Measurements from ENCODE around the gene IL17B.

IL17B gene

GRCh38 chr5:149423794-149424268, 44.7 kb upstream of the IL17B start:
- ChIA-PET POLR2A (no interaction called here), CTCF (interaction anchor here (1.0 to 2.7 kb wide), 6 partner anchors 10 to 52 kb away, joined by 3 to 13 read pairs (median 4); no protein-coding TSS in a partner anchor)
- DNase-seq (ENCODE audit: extremely low spot score) = no peak
- TF ChIP-seq CTCF (IDR thresholded peaks at IDR 0.05; ENCODE audit: control extremely low read depth, extremely low read depth, low read depth, missing control alignments) = no peak

DNA sequence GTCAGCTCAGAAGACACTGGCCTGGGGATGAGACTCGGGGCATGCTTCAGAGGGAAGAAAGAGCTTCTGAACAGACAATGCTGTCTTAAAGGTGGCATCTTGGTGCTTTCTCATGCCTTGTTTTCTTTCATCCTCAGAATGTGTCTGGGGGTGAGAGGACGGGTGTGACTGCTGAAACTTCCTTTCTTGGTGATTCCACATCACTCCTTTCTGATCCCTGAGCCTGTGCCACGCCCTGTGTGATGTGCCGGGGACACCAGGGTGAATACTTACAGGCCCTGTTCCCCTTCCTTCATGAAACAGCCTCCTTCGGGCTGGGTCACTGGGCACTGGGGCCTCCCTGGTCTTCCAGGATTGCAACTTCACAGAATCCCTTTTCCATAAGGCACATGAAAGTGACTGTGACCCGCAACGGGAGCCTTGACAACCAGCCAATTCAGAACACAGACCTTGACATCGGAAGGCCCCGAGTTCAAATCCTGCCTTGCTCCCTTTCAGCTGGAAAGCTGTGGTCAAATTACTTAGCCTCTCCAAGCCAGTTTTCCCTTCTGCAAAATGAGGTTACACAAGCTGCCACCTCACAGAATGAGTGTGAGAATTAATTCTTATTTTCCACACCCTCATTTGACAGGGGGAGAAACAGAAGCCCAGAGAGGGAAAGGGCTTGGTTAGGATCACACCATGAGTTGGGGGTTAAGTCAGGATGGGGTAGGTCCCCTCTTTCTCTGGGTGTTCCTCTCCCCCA, 44.1 kb upstream of the IL17B start:
- ChIA-PET CTCF (interaction anchor here (1.0 to 2.8 kb wide), 7 partner anchors 9 to 56 kb away, joined by 3 to 7 read pairs (median 4); no protein-coding TSS in a partner anchor), POLR2A (no interaction called here)
- TF ChIP-seq CTCF (IDR thresholded peaks at IDR 0.05; ENCODE audit: control extremely low read depth, extremely low read depth, low read depth, missing control alignments) = no peak
- no peak for DNase-seq (ENCODE audit: extremely low spot score)

GRCh38 chr5:149422366-149423048, 43.4 kb upstream of the IL17B start:
- no peak for TF ChIP-seq CTCF (IDR thresholded peaks at IDR 0.05; ENCODE audit: control extremely low read depth, extremely low read depth, low read depth, missing control alignments)
- CTCF ChIA-PET = interaction anchor here (1.0 to 2.8 kb wide), 5 partner anchors 10 to 55 kb away, joined by 3 to 7 read pairs (median 5); no protein-coding TSS in a partner anchor
- POLR2A ChIA-PET = no interaction called here
- DNase-seq (ENCODE audit: extremely low spot score) = no peak

DNA sequence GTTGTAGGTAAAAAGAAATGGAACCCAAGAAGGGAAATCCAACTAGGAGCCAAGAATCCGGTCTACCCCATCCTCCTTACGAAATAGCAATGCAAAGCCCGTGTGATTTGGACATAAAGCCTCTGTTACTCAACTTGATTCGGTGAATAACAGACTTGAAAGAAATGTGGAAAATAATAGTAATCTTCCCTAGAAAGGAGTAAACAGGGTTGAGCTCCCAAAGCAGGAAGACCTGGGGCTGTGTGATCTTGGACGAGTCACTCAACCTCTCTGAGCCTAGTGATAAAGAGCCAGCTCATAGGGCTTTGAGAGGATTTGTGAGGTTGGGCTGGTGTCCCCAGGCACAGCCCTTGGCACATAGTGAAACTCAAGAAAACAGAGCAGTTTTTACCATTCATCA, 42.7 kb upstream of the IL17B start:
- TF ChIP-seq CTCF (IDR thresholded peaks at IDR 0.05; ENCODE audit: control extremely low read depth, extremely low read depth, low read depth, missing control alignments) = no peak
- ChIA-PET POLR2A (no interaction called here), CTCF (interaction anchor here (1.4 to 2.8 kb wide), 3 partner anchors 10 to 32 kb away, joined by 3 to 7 read pairs (median 7); no protein-coding TSS in a partner anchor)
- DNase-seq (ENCODE audit: extremely low spot score) = no peak

DNA sequence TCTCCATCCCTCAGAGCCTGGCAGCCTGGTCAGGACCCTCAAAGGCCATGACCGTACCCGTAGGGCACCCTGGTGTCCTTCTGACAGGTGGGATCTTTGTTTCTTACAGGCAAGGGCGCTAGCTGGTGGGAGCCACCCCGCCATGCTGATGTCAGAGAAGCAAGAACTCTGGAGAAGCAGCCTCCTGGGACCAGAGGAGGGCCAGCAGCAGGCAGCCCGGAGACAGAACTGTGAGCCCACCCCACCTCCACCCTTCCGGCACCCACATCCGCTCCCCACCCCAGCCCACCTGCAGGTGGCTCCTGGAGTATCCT, 42.2 kb upstream of the IL17B start:
- ChIA-PET CTCF (interaction anchor here (1.2 to 2.8 kb wide), 2 partner anchors 11 to 13 kb away, joined by 7 to 8 read pairs; no protein-coding TSS in a partner anchor), POLR2A (no interaction called here)
- no peak for TF ChIP-seq CTCF (IDR thresholded peaks at IDR 0.05; ENCODE audit: control extremely low read depth, extremely low read depth, low read depth, missing control alignments)
- no peak for DNase-seq (ENCODE audit: extremely low spot score)

- no peak for TF ChIP-seq CTCF (IDR thresholded peaks at IDR 0.05; ENCODE audit: control extremely low read depth, extremely low read depth, low read depth, missing control alignments)
- no peak for DNase-seq (ENCODE audit: extremely low spot score)
- ChIA-PET CTCF (interaction anchor here (1.2 to 2.8 kb wide), 2 partner anchors 11 to 14 kb away, joined by 7 to 8 read pairs; no protein-coding TSS in a partner anchor), POLR2A (no interaction called here)
Measured at GRCh38 chr5:149420545-149421371, 41.7 kb upstream of the IL17B start.

Measured in GM10248 (cell line).